ENCODE data around the gene KDM4E. TPM values are rescaled to one million over a fixed set of nuclear protein-coding genes. Genes with fewer than 3 reads are reported as not detected.

KDM4E gene
- total and polyA plus RNA-seq, 9 of the 15 experiments (the other 6 are each of a cell fraction or from before 2014, with no cell fraction given), result 0.04 TPM; not detected in 8

GRCh38 chr11:94987378-94987777 lies 37.7 kb upstream of the KDM4E start (continued):
- TF ChIP-seq ZNF512 (tag; IDR thresholded peaks at IDR 0.05), result no peak
- no peak for TF ChIP-seq HNRNPK (IDR thresholded peaks at IDR 0.05; ENCODE audit: low read depth, low read length, poor library complexity, severe bottlenecking)
- TF ChIP-seq RAD51 (IDR thresholded peaks at IDR 0.05; ENCODE audit: borderline replicate concordance, low read depth), result no peak

GRCh38 chr11:94988748-94989147 lies 36.3 kb upstream of the KDM4E start:
- no peaks in the 10 kb centered on the region for H3K36me3 ChIP-seq (ENCODE audit: control insufficient read depth, insufficient read depth, low read length)
- BruUV-seq (replicated peaks), result no TSS peak
- intact Hi-C loops (cut with micrococcal nuclease), result no loop called here
- no peak overlapping the region for H3K9ac ChIP-seq (ENCODE audit: insufficient read depth in 1 of 2, low read depth in 2 of 2, low read length in 2 of 2)
- CTCF ChIA-PET (ENCODE audit: low intra/inter-chr PET ratio), result no interaction called here
- H2AFZ ChIP-seq (ENCODE audit: low read depth, low read length), result no peak overlapping the region
- H3K27ac ChIP-seq (ENCODE audit: extremely low read depth, low read depth, low read length), result no peak overlapping the region
- H3K79me2 ChIP-seq (ENCODE audit: control insufficient read depth, insufficient read depth, low read length), result no peaks in the 10 kb centered on the region
- ATAC-seq, result no peak
- POLR2A ChIA-PET, result no interaction called here
- in situ Hi-C loops (cut with MboI), result no loop called here
- no peak for DNase-seq (ENCODE audit: extremely low read depth in 1 of 4, low spot score in 3 of 4)
- no peaks in the 10 kb centered on the region for H4K20me1 ChIP-seq (replicated peaks; ENCODE audit: control insufficient read depth, insufficient read depth, low read length)
- WGBS (ENCODE audit: insufficient coverage, low coverage, missing lambda C conversion rate), result 10% methylated on average over 1 of the region's 1 CpG
- H3K27me3 ChIP-seq (ENCODE audit: control insufficient read depth in 2 of 2, insufficient read depth in 2 of 2, low read length in 2 of 2), result 0 out of 5 replicates have a peak, but pooled peaks cover 0 to 2% of the 10 kb centered on the region in 2 experiments
- no peaks in the 10 kb centered on the region for H3K9me1 ChIP-seq (ENCODE audit: control insufficient read depth, insufficient read depth, low read length)
- no peaks in the 10 kb centered on the region for H3K9me3 ChIP-seq (replicated peaks; ENCODE audit: control insufficient read depth, insufficient read depth, low read depth, low read length)
- no peaks in the 10 kb centered on the region for H3K4me1 ChIP-seq (replicated peaks in 1 of 2; ENCODE audit: control insufficient read depth in 2 of 2, insufficient read depth in 2 of 2, low read length in 2 of 2)
- no peak for FAIRE-seq
- H3K4me3 ChIP-seq, result no peak overlapping the region
- H3K4me2 ChIP-seq (ENCODE audit: insufficient read depth, low read length), result no peak overlapping the region
- TF ChIP-seq FIP1L1 (IDR thresholded peaks at IDR 0.05; ENCODE audit: low read depth, low read length, poor library complexity, severe bottlenecking), result no peak
- TF ChIP-seq ZBTB9 (CRISPR knock-in tag; IDR thresholded peaks at IDR 0.05), result no peak
- TF ChIP-seq ZBTB40 (IDR thresholded peaks at IDR 0.05), result no peak
- TF ChIP-seq ZBTB40 (CRISPR knock-in tag; IDR thresholded peaks at IDR 0.05), result no peak
- no peak for TF ChIP-seq HDAC3 (IDR thresholded peaks at IDR 0.05; ENCODE audit: borderline replicate concordance, partially characterized antibody)
- no peak for TF ChIP-seq MBD2 (IDR thresholded peaks at IDR 0.05; ENCODE audit: borderline replicate concordance, low read depth)

Measured in K562 (cell line).